K562 (cell line): ENCODE results near the gene HEPACAM. TPM values are rescaled to one million over a fixed set of nuclear protein-coding genes. Genes with fewer than 3 reads are reported as not detected.

ENCODE experiments used
- ATAC-seq: fragments of 200-7000 bp; cut with Tn5 transposase; 3 replicates; pipeline ENCODE4 v1.9.1; 2020; ENCODE audit warnings: moderate library complexity
- BruUV-seq: library from RNA; stranded (reverse); fragments of 400-500 nt; replicated peaks from 2 replicates; lab custom pipeline; 2021; lab: Mats Ljungman, UMichigan
- CTCF ChIA-PET: fragments of 300-600 bp; formaldehyde crosslinking; extraction: SDS; loops from one replicate; lab custom pipeline; 2021; ENCODE audit warnings: low intra/inter-chr PET ratio; lab: Yijun Ruan, JAX
- POLR2A ChIA-PET: fragments of 300-600, 350-650 bp; sonication (Branson Sonifier 250); formaldehyde crosslinking; extraction: SDS; loops from one replicate; lab custom pipeline; 2021; ENCODE audit warnings: antibody characterized with exemption, inconsistent platforms; lab: Yijun Ruan, JAX
- DNase-seq, 4 experiments: peaks; one replicate each; pipeline versions ENCODE4 v3.0.0 to v3.0.0-alpha.2; 2011 to 2018; ENCODE audit warnings: low spot score in 3 of 4, mixed read lengths in 3 of 4; ENCODE audit errors: extremely low read depth in 1 of 4
- FAIRE-seq: peaks from 2 replicates; lab custom pipeline; 2011; peaks lifted over from hg19 to GRCh38; lab: Jason Lieb, UNC
- H2AFZ ChIP-seq: 2 replicates; pipeline ENCODE4 v1.6.0; 2011; ENCODE audit warnings: low read depth, low read length, control low read depth, inconsistent platforms
- H3K27ac ChIP-seq: fragments of 200-600 bp; 3 replicates; pipeline ENCODE4 v1.8.0; 2011; ENCODE audit warnings: low read depth, mild to moderate bottlenecking, control low read depth, inconsistent platforms, low read length, moderate library complexity, mixed read lengths; ENCODE audit errors: extremely low read depth
- H3K27me3 ChIP-seq, 2 experiments: fragments of 300-600 bp in 1 of 2; 2 replicates in 1 of 2; 3 replicates in 1 of 2; pipeline versions ENCODE4 v1.6.0 to v1.8.0; 2011; ENCODE audit warnings: inconsistent platforms in 2 of 2, low read length in 2 of 2, mild to moderate bottlenecking in 1 of 2, mixed read lengths in 1 of 2, moderate library complexity in 1 of 2; ENCODE audit not compliant: control insufficient read depth in 2 of 2, insufficient read depth in 2 of 2
- H3K36me3 ChIP-seq: fragments of 300-600 bp; 3 replicates; pipeline ENCODE4 v1.8.0; 2011; ENCODE audit warnings: mild to moderate bottlenecking, low read length, inconsistent platforms; ENCODE audit not compliant: control insufficient read depth, insufficient read depth
- H3K4me1 ChIP-seq, 2 experiments: fragments of 200-600 bp in 1 of 2; replicated peaks in 1 of 2; 2 replicates in 1 of 2; 3 replicates in 1 of 2; pipeline versions ENCODE4 v1.5.1 to v1.8.0; 2011; ENCODE audit warnings: inconsistent platforms in 2 of 2, low read length in 2 of 2, mild to moderate bottlenecking in 1 of 2, mixed read lengths in 1 of 2, moderate library complexity in 1 of 2; ENCODE audit not compliant: control insufficient read depth in 2 of 2, insufficient read depth in 2 of 2
- H3K4me2 ChIP-seq: 2 replicates; pipeline ENCODE4 v1.6.1; 2011; ENCODE audit warnings: low read length, control low read depth, inconsistent platforms, mixed read lengths; ENCODE audit not compliant: insufficient read depth
- H3K4me3 ChIP-seq: fragments of 200-600 bp; sonication (generic), shearing (Covaris generic); 2 replicates; pipeline ENCODE4 v1.5.1; 2016; ENCODE audit warnings: control low read depth, inconsistent platforms
- H3K79me2 ChIP-seq: fragments of 200-600 bp; 3 replicates; pipeline ENCODE4 v1.8.0; 2011; ENCODE audit warnings: low read length, inconsistent platforms; ENCODE audit not compliant: control insufficient read depth, insufficient read depth
- H3K9ac ChIP-seq, 2 experiments: 2 replicates each; pipeline versions ENCODE4 v1.6.0 to v1.6.1; 2011; ENCODE audit warnings: low read depth in 2 of 2, low read length in 2 of 2, control low read depth in 1 of 2, inconsistent platforms in 1 of 2, mild to moderate bottlenecking in 1 of 2, mixed read lengths in 1 of 2; ENCODE audit not compliant: insufficient read depth in 1 of 2
- H3K9me1 ChIP-seq: one replicate; pipeline ENCODE4 v1.6.0; 2011; ENCODE audit warnings: inconsistent platforms, mild to moderate bottlenecking, low read length, moderate library complexity; ENCODE audit not compliant: control insufficient read depth, insufficient read depth
- H3K9me3 ChIP-seq: replicated peaks from 2 replicates; pipeline ENCODE4 v1.5.1; 2011; ENCODE audit warnings: low read depth, low read length, inconsistent platforms; ENCODE audit not compliant: control insufficient read depth, insufficient read depth
- H4K20me1 ChIP-seq: replicated peaks from 2 replicates; pipeline ENCODE4 v1.6.1; 2011; ENCODE audit warnings: low read length, inconsistent platforms, mixed read lengths; ENCODE audit not compliant: control insufficient read depth, insufficient read depth
- CTBP1 ChIP-seq: fragments of 450-650 bp; IDR thresholded peaks from 2 replicates; pipeline ENCODE4 v1.6.1; 2016; ENCODE audit warnings: borderline replicate concordance
- HEY1 ChIP-seq: fragments of 250-450 bp; sonication (Bioruptor Pico); IDR thresholded peaks from 2 replicates; pipeline ENCODE4 v1.5.0; 2020; ENCODE audit warnings: mild to moderate bottlenecking, moderate library complexity, borderline replicate concordance
- POLR3A ChIP-seq: IDR thresholded peaks from 2 replicates; pipeline ENCODE4 v1.6.1; 2011; ENCODE audit warnings: borderline replicate concordance, mild to moderate bottlenecking, moderate library complexity; ENCODE audit not compliant: insufficient read length, insufficient read depth; ENCODE audit errors: extremely low read depth
- ZNF217 ChIP-seq: sonication (generic); formaldehyde crosslinking; IDR thresholded peaks from 2 replicates; pipeline ENCODE4 v1.8.0; 2022; ENCODE audit warnings: mild to moderate bottlenecking, missing genetic modification reagents
- ZNF3 ChIP-seq: fragments of 250-450 bp; sonication (Bioruptor Pico); IDR thresholded peaks from 2 replicates; pipeline ENCODE4 v1.5.0; 2021; ENCODE audit warnings: mild to moderate bottlenecking, moderate library complexity
- ZNF431 ChIP-seq: sonication (generic); formaldehyde crosslinking; IDR thresholded peaks from 2 replicates; pipeline ENCODE4 v1.8.0; 2022; ENCODE audit warnings: mild to moderate bottlenecking, missing genetic modification reagents
- WGBS: fragments of 100-300 bp; shearing (Covaris generic); methylation state at CpG from one replicate; pipeline ENCODE4 v1.1.6; 2016; ENCODE audit warnings: low coverage, mixed read lengths; ENCODE audit not compliant: insufficient coverage; ENCODE audit errors: missing lambda C conversion rate; 5-methylcytosine and 5-hydroxymethylcytosine counted together
- in situ Hi-C: fragments of 300-500 bp; cut with MboI; formaldehyde crosslinking; loops from 4 replicates; pipeline ENCODE4 v1.15.0; 2018; ENCODE audit warnings: inconsistent platforms, mixed read lengths
- intact Hi-C: fragments of 100-400 bp; cut with micrococcal nuclease; formaldehyde crosslinking; loops from 2 replicates; pipeline ENCODE4 v1.14.2; 2022
- polyA plus RNA-seq, 8 experiments: library from polyadenylated mRNA; depleted of rRNA in 4 of 8; stranded (reverse) in 5 of 8; unstranded in 3 of 8; fragments of >200 nt; fragmentation: Nextera tagmentation in 2 of 8; fragmentation: Illumina TruSeq in 1 of 8; extraction: Ambion mirVana in 2 of 8; extraction: Trizol in 1 of 8; gene quantifications; 2 replicates each; pipeline versions ENCODE4 v1.2.1 to v1.2.3, GENCODE V29; 2011 to 2014; ENCODE audit warnings: inconsistent platforms in 1 of 8, missing spikeins in 1 of 8
- total RNA-seq, 7 experiments: library from RNA; depleted of rRNA in 6 of 7; stranded (reverse); fragments of >200 nt in 6 of 7; fragmentation: Illumina TruSeq in 2 of 7; extraction: Trizol in 2 of 7; gene quantifications; 2 replicates each; pipeline versions ENCODE4 v1.2.1 to v1.2.3, GENCODE V29; 2011 to 2021; ENCODE audit warnings: low replicate concordance in 1 of 7

The HEPACAM gene
- total and polyA plus RNA-seq, 9 of the 15 experiments (the other 6 are each of a cell fraction or from before 2014, with no cell fraction given) = not detected

- Histone ChIP-seq H3K9me1 (no peaks in the 10 kb centered on the region), H3K4me3 (no peak overlapping the region), H3K9ac (no peak overlapping the region), H4K20me1 (no peaks in the 10 kb centered on the region), H3K79me2 (no peaks in the 10 kb centered on the region), H3K36me3 (no peaks in the 10 kb centered on the region), H3K4me1 (no peaks in the 10 kb centered on the region), H3K9me3 (no peaks in the 10 kb centered on the region), H3K4me2 (no peak overlapping the region), H3K27ac (no peak overlapping the region), H3K27me3 (no peaks in the 10 kb centered on the region), H2AFZ (no peak overlapping the region)
- 32% methylated on average over 3 of the region's 3 CpGs for WGBS
- CTCF ChIA-PET = no interaction called here
- DNase-seq (no peak), ATAC-seq (no peak), FAIRE-seq (no peak)
- BruUV-seq = no TSS peak
- POLR2A ChIA-PET = no interaction called here
- in situ Hi-C loops (no loop called here), intact Hi-C loops (no loop called here)
- TF ChIP-seq ZNF431 (CRISPR knock-in tag) (no peak), HEY1 (CRISPR knock-in tag) (no peak), ZNF3 (CRISPR knock-in tag) (no peak), CTBP1 (no peak), POLR3A (no peak), ZNF217 (CRISPR knock-in tag) (no peak)
These were observed 48.6 kb upstream of the HEPACAM start for GRCh38 chr11:124984512-124984854.
